NCI-H2227 (cell line): ENCODE measurements around the gene UBE2L6.

Experiments
- DNase-seq: peaks from one replicate; lab custom pipeline; 2025; ENCODE audit not compliant: unreplicated experiment; lab: John Stamatoyannopoulos, UW

Gene UBE2L6

GRCh38 chr11:57501953-57502352 lies 65.5 kb downstream of the UBE2L6 start:
- no peak for DNase-seq
